Mucosa of stomach (tissue), 1 donor: ENCODE results near the gene HSPA12A.

Experiments used
- H3K27me3 ChIP-seq: one replicate; pipeline ENCODE4 v1.7.0; 2013; ENCODE audit warnings: mild to moderate bottlenecking, low read length; ENCODE audit not compliant: control insufficient read depth, insufficient read depth
- H3K36me3 ChIP-seq: one replicate; pipeline ENCODE4 v1.7.0; 2013; ENCODE audit warnings: low read length; ENCODE audit not compliant: control insufficient read depth, insufficient read depth
- H3K4me1 ChIP-seq: one replicate; pipeline ENCODE4 v1.7.0; 2013; ENCODE audit warnings: mild to moderate bottlenecking, low read length; ENCODE audit not compliant: control insufficient read depth, insufficient read depth
- H3K4me3 ChIP-seq: one replicate; pipeline ENCODE4 v1.7.0; 2013; ENCODE audit warnings: low read length
- H3K9ac ChIP-seq: one replicate; pipeline ENCODE4 v1.7.0; 2013; ENCODE audit warnings: mild to moderate bottlenecking, low read length, moderate library complexity
- H3K9me3 ChIP-seq: one replicate; pipeline ENCODE4 v1.7.0; 2013; ENCODE audit warnings: mild to moderate bottlenecking, low read length, moderate library complexity; ENCODE audit not compliant: control insufficient read depth
- donor health status: Pancreatic carcinoma.

HSPA12A gene

DNA sequence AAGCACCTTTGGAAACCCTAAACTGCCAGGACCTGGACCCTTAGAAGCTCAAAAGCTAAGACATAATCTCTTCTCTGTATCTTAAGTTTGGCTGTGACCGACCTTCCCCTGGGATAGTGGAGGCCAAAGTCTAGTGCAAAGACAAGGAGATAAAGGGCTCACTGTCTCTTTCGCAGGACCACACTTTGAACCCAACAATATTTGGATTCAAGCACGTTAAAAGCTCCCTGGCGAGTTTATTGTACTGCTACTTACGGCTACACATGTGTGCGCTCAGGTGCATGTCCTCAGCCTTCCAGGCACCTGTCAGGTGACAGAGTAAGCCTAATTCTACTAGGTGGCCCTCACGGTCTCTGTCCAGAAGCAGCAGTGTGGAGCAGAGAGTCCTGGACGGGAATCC, 65.7 kb downstream of the HSPA12A start:
- Histone ChIP-seq H3K4me1 (no peaks in the 10 kb centered on the region), H3K9me3 (no peaks in the 10 kb centered on the region), H3K27me3 (no peaks in the 10 kb centered on the region), H3K36me3 (no peaks in the 10 kb centered on the region), H3K4me3 (no peak overlapping the region), H3K9ac (no peak overlapping the region)

DNA sequence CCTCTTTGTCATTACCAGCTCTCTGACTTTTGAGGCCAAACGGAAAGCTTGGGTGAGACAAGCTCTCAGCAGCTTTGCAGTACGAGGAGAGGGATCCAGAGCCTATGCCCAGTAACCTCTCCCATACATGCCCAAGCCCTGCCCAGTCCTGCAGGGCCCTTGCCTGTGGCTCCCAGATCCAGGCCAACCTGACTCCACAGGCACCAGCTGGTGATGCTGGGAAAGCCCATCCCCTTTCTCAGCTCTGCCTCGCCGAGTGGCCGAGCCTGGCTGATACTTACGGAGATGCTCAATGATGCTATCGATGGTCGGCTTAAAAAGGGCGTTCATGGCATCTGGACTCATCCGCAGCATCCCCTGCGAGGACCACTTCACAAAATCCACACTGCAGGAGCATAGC, 66.2 kb downstream of the HSPA12A start:
- Histone ChIP-seq H3K9ac (no peak overlapping the region), H3K27me3 (no peaks in the 10 kb centered on the region), H3K9me3 (no peaks in the 10 kb centered on the region), H3K36me3 (no peaks in the 10 kb centered on the region), H3K4me3 (no peak overlapping the region), H3K4me1 (no peaks in the 10 kb centered on the region)

DNA sequence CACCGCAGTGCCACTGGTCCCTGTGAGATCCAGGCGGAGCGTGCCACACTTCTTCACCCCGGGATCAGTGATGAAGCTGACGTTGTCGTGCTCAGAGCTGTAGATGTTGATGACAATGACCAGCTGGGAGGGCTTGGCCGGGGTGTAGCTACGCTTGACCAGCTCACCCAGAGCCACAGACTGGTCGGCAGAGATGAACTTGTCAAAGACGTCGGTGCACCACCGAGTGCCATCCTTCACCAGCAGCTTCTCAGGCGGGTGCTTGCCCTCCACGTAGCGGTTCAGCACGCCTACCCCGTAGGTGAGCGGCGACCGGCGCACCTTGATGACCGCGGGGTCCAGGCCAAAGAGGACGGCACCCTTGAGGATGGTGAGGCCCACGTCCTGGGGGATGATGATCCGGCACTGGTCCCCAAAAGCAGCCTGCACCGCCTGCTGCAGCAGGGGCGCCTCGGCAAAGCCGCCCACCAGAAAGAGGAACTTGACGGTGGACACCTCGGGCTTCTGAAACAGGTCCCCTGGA, 67.4 kb downstream of the HSPA12A start:
- H3K9me3 ChIP-seq: no peaks in the 10 kb centered on the region
- no peaks in the 10 kb centered on the region for H3K27me3 ChIP-seq
- no peak overlapping the region for H3K9ac ChIP-seq
- H3K4me3 ChIP-seq: no peak overlapping the region
- H3K36me3 ChIP-seq: no peaks in the 10 kb centered on the region
- H3K4me1 ChIP-seq: peaks cover 5% of the 10 kb centered on the region

DNA sequence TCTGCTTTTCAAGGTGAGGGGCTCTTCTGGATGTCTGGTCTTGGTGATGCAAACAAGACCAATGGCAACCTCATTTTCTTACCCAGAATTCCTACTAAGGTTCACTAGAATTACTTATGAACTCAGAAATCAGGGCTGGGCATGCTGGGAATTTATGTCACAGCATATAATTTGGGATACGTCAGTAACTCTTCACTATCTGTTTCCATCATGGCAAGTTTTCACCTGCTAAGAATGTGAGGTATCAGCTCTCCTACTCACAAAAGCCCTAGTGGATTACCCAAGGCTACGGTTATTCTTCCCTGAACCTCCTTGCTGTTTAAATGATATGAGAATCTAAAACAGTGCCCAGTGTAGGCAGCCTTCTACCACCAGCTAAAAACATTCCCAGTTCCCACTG, 68.5 kb downstream of the HSPA12A start:
- Histone ChIP-seq H3K9me3 (no peaks in the 10 kb centered on the region), H3K4me3 (no peak overlapping the region), H3K36me3 (no peaks in the 10 kb centered on the region), H3K27me3 (no peaks in the 10 kb centered on the region), H3K9ac (no peak overlapping the region), H3K4me1 (peaks cover 8% of the 10 kb centered on the region)

DNA sequence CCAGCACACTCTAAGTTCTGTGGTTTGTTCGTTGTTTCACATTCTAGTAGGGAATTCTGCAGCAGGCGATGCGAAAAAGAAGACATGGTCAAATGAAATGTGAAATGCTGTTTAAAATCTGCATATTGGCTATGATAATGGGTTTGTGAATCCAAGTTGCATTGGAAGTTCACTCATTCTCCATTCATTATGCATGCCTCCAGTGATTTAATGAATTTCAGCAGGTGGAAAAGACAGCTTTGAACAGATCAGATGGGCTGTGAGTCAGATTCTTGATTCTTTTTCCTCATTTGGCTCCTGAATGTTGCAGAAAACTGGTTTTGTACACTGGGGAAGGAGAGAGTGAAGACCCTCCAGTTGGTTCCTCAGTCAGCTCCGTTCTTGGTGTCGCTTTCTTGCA, 69.5 kb downstream of the HSPA12A start:
- no peaks in the 10 kb centered on the region for H3K9me3 ChIP-seq
- H3K9ac ChIP-seq: no peak overlapping the region
- H3K4me3 ChIP-seq: no peak overlapping the region
- no peaks in the 10 kb centered on the region for H3K36me3 ChIP-seq
- peaks cover 8% of the 10 kb centered on the region for H3K4me1 ChIP-seq
- H3K27me3 ChIP-seq: no peaks in the 10 kb centered on the region

DNA sequence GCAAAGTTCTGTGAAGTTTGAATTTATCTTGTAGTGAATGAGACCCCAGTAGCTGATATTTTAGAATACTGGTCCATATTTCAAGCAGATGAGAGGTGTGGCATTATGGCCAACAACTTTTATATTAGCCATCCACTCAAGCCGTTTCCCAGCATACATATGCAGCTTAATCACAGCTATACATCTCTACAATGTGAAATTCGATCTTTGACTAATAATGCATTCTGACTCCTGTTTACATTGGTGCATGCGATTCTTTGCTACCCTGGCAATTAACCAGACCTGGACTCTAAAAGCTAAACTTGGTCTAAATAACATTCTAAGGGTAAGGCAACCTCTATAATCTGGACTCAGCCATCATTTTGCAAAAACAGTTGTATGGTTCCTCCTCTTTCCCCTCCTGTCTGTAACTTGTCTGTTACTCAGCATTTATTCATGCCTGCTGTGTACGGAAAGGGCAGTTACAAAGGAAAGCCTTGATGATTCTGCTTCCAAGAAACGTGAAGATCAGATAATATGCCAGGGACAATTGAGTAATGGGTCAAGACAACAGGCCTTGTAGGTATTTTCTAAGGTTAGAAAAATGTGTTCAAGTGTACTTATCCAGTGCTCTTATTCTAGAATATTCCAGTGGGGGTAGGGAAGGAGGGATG, 71.0 kb downstream of the HSPA12A start:
- H3K9ac ChIP-seq: no peak overlapping the region
- H3K9me3 ChIP-seq: no peaks in the 10 kb centered on the region
- peaks cover 8% of the 10 kb centered on the region for H3K4me1 ChIP-seq
- no peaks in the 10 kb centered on the region for H3K36me3 ChIP-seq
- H3K27me3 ChIP-seq: no peaks in the 10 kb centered on the region
- no peak overlapping the region for H3K4me3 ChIP-seq

DNA sequence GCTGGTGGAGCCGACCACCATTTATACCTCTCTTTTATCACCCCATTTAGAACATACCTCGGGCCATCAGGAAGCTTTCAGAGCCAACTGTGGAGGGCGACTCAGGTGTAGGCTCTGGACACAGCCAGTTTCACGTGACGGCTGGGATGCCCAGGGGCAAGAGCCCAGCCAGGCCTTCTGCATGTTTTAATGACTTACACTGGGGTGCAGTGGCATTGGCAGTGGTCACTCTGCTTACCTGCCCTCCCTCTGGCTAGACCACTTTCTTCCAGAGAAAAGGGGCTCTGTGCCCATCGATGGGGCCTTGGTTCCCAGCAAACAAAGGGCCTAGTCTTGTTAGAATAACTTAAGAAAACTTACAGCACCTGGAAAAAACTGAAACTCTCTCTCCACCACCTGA, 71.7 kb downstream of the HSPA12A start:
- Histone ChIP-seq H3K9ac (no peak overlapping the region), H3K4me1 (peaks cover 8% of the 10 kb centered on the region)

DNA sequence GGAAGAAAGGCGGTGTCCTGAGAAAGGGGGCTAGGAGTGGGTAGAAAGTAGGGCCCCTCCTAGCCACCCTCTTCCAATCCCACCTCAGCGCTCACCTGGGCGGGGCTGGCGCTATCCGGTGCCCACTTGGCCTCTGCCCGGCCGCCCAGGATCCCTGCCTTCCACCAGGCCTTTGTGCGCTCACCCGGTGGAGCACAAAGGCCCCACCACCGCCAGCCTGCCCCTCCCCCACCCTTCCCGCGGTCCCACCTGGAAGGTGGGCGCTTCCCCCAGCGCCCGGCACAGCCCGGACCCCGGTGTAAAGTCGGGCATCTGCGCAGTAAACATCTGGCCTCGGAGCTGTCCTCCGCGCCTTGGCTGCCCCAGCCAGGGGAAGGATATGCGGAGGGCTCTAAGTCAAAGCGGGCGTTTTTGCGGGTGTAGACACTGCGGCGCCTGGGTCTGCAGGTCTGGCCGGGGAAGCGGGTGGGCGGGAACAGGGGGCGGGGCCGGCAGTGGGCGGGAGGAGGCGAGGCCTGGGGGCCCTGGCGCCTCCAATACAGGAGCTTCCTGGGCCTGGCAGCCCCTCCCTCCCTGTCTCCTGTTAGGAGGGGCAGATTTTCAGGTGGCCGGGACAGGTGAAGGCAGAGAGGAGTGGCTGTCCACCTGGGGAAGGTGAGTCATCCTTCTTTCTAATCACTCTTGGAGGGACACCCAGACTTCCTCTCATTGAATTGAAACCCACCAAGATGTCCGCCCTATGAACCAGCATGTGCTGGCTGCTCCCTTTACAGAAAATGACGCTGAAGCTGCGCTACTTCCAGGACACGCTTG, 72.3 kb downstream of the HSPA12A start:
- H3K36me3 ChIP-seq: no peaks in the 10 kb centered on the region
- H3K4me3 ChIP-seq: no peak overlapping the region
- peaks cover 8% of the 10 kb centered on the region for H3K4me1 ChIP-seq
- no peaks in the 10 kb centered on the region for H3K27me3 ChIP-seq
- no peaks in the 10 kb centered on the region for H3K9me3 ChIP-seq
- H3K9ac ChIP-seq: no peak overlapping the region

More for the DNA sequence above, 71.7 kb downstream of the HSPA12A start:
- Histone ChIP-seq H3K36me3 (no peaks in the 10 kb centered on the region), H3K27me3 (no peaks in the 10 kb centered on the region), H3K4me3 (no peak overlapping the region), H3K9me3 (no peaks in the 10 kb centered on the region)

DNA sequence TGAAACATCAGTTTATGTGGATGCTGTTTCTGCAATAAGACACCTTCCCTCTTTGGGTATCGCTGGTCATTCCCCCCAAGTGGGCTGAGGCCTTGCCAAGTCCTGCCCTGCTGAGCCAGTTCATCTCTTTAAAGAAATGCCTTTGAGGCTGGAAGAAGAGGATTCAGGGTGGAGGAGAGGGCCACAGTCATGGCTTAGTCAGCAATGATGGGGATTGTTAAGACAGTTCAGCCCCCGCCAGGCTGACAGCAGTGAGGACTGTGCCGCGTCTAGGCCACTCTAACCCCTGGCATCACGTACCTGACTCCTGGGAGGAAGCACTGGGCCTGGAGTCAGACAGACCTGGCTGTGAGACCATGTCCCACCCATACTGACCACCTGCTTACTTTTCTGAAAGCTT, 73.3 kb downstream of the HSPA12A start:
- peaks cover 8% of the 10 kb centered on the region for H3K4me1 ChIP-seq
- H3K9ac ChIP-seq: no peak overlapping the region
- no peaks in the 10 kb centered on the region for H3K36me3 ChIP-seq
- no peak overlapping the region for H3K4me3 ChIP-seq
- no peaks in the 10 kb centered on the region for H3K27me3 ChIP-seq
- H3K9me3 ChIP-seq: no peaks in the 10 kb centered on the region

DNA sequence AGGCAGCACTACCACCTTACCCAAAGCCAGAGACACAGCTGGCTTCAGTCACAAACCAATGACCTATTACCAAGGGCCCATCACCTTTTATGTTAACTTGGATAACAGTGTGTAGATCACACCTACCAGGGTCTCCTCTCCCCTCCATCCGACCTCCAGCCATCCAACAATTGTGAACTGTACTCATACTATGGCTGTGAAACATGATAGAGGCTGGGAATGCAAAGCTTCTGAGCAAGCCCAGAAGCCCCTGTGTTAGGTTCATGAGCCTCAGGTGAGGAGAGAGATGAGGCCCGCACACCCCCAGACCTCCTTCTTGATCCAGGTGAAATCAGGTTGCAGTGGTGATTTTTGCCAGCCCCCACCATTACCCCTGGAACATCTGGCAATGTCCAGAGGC, 73.9 kb downstream of the HSPA12A start:
- Histone ChIP-seq H3K4me3 (no peak overlapping the region), H3K9ac (no peak overlapping the region), H3K4me1 (peaks cover 8% of the 10 kb centered on the region), H3K9me3 (no peaks in the 10 kb centered on the region), H3K36me3 (no peaks in the 10 kb centered on the region), H3K27me3 (no peaks in the 10 kb centered on the region)

DNA sequence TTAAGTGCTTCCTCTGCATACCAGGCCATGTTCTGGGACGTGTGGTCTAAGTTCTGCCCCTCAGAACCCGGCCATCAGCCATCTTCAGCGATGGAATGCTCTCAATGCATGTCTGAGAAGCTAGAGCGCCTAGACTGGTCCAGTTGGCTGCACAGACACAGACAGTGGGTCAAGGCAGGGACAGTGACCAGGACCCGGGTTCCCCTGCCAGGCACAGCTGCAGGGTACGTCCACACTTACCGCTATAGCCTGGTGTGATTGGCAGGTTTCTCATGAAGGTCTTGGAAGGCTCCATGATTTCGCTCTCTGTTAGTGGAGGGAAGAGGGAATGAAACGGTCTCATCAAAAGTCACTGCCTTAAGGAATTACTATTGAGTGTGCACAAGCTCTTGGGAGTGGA, 74.3 kb downstream of the HSPA12A start:
- Histone ChIP-seq H3K4me3 (no peak overlapping the region), H3K27me3 (no peaks in the 10 kb centered on the region), H3K9ac (no peak overlapping the region), H3K36me3 (no peaks in the 10 kb centered on the region), H3K4me1 (peaks cover 8% of the 10 kb centered on the region), H3K9me3 (no peaks in the 10 kb centered on the region)

DNA sequence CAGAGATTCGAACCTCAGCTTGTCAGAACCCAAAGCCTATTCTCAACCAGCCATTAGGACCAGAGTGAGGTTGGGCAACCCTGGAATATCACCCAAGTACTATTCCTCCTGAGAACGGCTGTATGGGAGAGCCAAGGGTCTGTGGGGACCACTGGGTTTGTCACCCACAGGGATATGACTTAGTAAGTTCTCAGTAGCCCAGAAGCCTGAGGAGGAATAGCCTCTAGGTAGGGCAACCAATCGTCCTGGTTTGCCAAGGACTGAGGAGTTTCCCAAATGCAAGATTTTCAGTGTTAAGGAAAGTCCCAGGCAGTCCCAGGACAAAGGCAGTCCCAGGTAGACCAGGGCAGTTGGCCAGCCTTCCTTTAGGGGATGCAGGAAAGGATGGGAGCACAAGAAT, 74.9 kb downstream of the HSPA12A start:
- Histone ChIP-seq H3K4me3 (no peak overlapping the region), H3K9ac (no peak overlapping the region), H3K36me3 (no peaks in the 10 kb centered on the region), H3K9me3 (no peaks in the 10 kb centered on the region), H3K4me1 (peaks cover 8% of the 10 kb centered on the region), H3K27me3 (no peaks in the 10 kb centered on the region)
